Activated CD8-positive, alpha-beta memory T cell treated with anti-CD3 and anti-CD28 coated beads for 24 hours (primary cell): ENCODE data around the gene MAOB.

Experiments
- DNase-seq: peaks from one replicate; pipeline ENCODE4 v3.0.0-alpha.2; 2020

MAOB gene

DNA sequence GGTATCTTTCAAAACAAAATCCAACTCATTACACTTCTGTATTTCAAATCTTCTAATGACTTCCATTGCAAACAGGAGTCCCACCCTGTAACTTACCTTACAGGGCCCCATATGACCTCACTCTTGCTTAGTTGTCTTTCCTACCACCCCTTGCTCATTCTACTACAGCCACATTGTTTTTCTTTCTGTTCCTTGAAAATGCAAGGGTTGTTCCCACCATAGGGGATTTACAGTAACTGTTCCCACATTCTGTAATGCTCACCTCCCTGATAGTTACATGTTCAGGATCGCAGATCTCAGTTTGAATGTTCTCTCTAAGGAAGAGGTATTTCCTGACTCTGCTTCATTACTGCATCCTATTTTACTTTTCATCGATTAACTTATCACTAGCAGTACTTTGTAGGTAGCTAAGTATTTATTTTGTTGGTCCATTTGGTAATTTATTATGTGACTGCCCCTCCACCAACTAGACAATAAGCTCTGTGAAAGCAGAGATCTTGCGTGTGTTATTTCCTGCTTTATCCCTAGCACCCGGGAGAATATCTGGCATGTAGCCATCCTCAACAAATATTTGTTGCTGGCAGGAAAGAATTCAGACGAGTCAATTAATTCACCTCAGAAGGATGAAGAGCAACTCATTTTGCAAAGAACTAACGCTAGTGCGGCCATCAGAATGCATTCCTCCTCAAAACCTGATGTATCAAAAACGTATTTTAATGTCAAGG, 21.4 kb downstream of the MAOB start:
- DNase-seq: no peak

DNA sequence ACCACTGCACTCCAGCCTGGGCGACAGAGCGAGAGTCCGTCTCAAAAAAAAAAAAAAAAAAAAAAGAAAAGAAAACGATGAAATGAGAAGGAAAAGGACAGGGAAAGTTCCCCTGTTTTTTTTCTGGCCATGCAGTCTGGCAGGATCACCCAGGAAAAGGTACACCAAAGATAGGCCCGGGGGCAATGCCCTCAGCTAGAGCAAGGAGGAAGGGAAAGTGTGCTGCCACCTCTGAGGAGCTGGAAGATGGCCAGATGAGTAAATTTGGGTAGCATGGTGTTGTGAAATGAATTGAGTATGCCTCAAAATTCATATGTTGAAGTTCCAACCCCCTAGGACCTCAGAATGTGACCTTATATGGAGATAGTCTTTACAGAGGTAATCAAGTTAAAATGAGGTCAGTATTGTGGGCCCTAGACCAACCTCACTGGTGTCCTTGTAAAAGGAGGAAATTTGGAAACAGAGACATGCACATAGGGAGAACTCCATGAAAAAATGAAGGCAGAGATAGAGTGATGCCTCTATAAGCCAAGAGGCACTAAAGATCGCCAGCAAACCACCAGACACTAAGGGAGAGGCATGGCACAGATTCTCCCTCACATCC, 28.9 kb downstream of the MAOB start:
- DNase-seq: no peak

DNA sequence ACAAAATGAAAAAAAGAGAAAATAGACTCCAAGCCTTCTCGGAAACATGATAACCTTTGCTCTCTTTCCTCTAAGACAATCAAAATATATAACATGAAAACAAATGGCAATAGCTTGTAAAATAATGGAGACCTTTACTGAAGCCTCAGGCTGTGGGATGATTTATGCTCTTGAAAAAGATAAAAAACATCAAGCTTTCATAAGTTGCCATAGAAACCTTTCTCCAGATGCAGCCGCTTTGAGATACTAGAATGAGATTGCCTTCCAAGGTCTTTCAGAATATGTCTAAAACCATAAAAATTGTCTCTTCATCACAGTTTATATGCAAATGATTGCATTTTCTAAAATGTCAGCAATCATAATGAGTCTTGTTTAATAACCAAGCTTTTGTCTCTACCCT, 31.6 kb downstream of the MAOB start:
- no peak for DNase-seq

DNA sequence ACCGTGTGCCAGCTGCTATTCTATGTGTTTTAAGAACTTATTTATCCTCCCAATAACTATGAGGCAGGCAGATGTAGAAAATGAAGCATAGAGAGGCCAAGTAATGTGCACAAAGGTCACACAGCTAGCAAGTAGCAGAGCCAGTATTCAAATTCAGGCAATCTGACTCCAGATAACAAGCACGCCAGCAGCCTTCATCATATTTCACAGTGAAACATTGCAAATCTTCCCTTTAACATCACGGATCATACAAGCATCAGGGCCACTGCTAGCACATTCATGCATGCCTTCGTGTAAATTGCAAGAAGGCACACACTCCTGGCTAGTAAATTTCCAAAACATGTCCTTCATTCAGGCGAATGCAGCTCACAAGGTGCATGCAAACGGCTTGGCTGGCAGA, 33.1 kb downstream of the MAOB start:
- DNase-seq: no peak

DNA sequence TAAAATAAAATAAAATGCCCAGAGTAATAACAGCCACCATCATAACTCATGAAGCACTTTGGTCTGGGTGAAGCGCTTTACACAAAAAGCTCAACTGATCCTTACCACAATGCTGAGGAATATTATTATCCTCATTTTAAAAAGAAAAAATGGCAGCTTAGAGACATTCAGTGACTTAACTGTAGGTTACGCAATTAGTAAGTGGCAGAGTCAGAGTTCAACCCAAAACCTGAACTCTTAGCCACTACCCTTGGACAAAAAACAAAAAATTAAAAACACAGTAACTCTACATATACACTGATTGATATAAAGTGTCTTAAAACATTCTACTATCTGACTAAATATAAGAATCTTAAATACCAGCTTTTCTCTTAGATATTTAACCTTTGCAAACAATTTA, 34.9 kb downstream of the MAOB start:
- DNase-seq: no peak

DNA sequence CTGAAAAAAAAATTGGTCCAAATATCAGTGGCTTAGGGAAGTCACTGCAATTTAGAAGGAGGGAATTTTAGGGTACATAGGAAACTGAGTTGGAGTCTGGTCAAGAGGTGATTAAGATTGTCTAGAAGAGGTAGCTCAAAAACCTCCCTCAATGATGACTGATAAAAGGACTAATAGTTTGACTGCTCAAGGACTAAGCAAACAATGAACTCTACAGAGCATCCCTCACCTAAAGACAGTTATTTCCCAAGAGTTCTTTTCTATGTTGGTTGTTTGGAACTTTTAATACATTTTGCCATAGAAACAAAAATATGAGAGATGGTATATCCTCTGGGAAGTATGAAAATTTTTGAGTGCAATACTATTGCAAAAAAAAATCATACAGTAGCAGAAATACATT, 35.7 kb downstream of the MAOB start:
- DNase-seq: no peak

DNA sequence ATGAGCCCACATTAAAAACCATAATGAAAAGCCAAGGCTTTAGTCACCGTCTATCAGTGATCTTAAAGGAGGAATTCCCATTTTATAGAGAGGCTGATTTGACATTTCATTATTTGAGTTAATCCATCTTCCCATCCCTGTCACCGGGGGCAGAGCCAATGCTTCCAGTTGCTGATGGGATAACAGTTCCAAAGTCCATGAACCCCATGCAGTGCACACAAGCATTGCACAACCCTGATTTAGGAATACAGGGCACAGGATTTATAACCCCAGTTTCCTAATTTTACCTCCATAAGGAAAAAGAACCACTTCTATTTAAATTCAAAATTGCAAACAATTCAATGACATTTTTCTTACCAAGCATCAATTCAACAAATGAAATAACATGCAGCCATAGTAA, 36.5 kb downstream of the MAOB start:
- no peak for DNase-seq

DNA sequence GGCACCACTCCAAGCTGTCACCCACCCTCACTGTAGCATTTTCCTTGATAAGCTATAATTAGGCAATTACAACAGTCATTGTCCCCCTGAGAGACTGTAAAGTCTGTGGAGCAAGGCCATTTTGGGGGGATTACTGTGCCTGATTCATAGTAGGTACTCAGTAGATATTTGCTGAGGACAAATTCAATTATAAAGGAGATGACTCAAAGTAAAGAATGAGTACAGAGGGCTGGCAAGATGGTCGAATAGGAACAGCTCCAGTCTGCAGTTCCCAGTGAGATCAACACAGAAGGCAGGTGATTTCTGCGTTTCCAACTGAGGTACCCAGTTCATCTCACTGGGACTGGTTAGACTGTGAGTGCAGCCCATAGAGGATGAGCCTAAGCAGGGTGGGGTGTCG, 42.0 kb downstream of the MAOB start:
- no peak for DNase-seq

DNA sequence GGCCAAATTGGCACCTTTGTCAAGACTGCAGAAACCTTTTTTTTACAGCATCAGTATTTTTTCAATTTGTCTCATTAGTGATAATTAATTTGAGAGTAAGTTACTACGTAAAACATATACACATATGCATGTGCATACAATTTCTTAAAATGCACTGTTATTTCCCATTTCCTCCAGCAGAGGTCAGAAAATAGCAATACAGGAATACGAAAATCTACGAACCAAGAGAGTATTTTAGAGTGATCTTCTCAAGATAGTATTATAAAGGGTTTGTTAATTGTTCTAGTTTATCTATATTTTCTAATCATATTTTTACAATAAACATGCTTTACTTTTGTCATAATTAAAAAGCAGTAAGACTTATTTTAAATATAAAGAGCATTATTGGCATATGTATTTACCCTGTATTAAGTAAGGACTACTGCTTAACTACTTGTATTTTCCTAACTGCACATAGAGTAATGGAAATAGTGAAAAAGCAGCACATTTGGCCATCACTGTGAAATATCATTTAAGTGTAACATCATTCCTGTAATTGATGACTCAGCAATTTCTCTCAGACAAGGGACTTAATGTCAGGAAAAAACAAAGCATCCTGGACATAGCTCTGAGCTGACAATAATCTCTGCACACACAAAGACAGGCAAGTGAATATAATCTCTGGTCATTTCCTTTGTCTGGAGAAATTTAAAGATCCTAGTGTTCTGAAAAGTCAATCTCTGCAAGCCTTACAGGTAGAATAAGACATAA, 45.6 kb downstream of the MAOB start:
- no peak for DNase-seq

DNA sequence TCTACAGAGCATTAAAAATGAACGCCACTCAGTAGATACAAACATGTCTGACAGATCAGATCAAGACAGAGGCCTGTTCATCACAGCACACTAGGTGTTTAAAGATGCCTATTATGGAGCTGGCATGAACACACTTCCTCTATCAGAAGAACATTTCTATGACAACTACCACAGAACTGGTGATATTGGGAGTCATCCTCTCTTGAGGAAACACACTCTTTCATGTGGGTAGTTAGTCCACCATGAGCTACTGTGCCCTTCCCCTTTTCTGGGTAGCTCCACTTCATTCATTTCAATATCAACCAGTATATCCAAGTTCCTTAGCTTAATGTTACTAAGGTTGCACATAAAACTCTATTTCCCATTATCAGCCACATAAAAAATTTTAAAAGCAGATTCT, 46.7 kb downstream of the MAOB start:
- DNase-seq: no peak

DNA sequence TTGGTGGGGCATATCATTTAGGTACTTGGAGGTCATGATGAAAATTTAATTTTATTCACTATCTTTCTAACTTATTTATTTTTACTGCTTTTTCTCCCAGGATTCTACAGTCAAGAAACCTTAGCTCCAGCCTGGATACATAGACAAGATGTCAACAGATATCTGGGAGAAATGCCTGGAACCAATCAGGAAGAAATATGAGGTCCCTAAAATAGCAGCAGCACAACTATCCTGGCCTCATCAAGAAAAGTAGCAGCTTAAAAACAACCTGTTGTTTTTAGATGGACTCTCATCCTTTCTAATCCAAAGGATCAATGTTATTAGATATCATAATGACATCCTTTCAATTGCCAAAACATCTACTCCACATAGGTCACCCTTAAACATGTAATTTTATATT, 54.5 kb downstream of the MAOB start:
- no peak for DNase-seq

DNA sequence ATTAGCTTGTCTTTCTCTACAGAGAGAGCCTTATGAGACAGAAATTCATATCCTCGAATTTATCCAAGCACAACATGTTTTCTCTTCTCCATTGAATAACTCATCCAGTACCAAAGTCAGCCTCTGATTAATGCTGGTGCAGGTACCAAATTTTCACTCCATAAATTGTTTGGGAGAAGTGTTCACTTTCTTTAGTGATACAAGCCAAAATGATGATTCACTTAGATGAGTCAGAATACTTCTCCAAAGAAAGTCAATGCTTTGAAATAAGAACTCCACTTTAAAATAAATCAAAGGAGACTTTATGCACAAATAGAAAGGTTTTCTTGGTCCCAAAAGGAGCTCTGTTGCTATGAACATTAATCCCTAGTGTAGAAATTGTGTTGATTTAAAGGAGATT, 60.2 kb downstream of the MAOB start:
- no peak for DNase-seq

DNA sequence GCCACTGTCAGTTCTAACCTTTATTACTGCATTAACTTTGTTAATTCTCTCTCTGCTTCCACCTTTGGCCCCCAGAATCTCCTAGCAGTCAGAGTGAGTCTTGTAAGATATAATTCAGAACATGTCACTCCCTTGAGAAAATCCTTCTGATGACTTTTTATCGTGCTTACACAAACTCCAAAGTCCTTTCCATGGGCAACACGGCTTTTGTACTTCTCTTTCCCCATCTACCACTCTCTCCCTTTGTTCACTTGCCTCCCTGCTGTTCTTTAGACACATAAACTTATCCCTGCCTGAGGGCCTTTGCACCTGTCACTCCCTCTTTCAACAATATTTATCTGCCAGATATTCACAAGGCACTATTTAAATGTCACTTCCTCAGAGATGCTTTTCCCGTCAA, 64.8 kb downstream of the MAOB start:
- no peak for DNase-seq

DNA sequence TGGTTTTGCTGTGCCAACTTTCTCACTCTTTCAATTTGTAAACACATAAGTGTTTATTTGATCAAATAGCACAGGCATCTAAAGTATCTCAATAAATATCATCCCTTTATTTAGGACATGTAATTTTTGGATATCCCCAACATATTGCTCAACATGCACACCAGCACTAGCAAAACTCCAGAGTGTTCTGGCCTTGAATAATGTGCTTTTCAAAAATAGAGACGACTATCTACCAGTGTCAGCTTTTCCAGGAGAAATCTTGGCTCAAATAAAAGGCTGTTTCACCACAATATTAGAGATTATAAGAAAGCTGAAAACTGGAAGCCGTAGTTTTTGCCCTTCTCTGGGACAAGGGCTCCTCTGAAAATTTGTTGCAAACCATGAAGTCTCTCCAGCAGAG, 67.0 kb downstream of the MAOB start:
- DNase-seq: no peak

DNA sequence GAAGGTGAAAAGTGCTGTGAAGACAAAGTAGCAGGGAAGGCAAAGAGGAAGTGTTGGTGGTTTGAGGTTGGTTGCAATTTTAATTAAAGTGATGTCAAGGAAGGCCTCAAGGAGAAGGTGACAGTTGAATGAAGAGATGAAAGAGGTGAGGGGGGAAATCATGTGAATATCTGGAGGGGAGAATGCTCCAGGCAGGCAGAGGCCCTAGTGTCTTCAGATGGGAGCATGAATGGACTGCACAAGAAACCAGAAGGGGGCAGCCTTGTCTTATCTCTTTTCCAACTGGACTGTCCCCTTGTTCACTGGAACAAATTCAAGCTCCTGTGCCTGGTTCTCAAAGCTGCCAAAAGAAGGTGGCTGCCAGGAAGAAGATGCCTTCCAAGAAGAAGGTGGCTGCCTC, 68.4 kb downstream of the MAOB start:
- no peak for DNase-seq

DNA sequence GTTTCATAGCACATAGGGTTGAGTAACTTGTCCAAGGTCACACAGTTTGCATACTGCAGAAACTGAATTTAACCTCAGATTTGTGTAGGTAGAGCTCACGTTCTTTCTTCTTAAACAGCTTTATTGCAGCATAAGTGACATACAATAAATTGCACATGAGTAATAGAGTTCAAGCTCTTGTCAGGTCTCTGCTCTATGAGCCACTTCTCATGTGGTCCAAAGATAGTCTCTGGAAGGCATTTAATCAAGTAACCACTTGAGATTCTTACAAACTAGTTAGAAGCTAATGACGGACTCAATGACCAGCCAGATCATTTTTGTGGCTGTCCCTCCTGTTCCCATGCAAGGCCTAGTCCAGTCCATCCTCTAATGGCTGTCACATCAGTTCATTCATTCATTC, 68.9 kb downstream of the MAOB start:
- no peak for DNase-seq

DNA sequence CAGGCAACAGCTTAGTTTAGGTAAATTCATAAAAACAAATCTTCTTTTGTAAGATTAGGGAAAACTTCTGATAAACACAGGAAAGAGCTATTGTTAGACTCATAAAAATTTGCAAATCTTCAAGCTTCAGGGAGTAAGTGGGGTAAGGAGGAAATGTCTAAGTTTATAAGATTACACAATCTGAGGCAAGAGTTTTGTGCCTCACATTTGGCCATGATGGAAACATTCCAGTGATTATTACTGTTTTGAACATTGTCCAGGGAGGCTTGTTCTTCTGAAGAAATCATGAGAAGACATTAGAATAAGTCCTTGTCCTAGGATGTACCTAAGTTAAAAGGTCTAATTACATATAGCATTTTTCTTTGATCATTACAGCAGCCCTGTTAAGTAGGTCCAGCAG, 72.8 kb downstream of the MAOB start:
- DNase-seq: no peak

DNA sequence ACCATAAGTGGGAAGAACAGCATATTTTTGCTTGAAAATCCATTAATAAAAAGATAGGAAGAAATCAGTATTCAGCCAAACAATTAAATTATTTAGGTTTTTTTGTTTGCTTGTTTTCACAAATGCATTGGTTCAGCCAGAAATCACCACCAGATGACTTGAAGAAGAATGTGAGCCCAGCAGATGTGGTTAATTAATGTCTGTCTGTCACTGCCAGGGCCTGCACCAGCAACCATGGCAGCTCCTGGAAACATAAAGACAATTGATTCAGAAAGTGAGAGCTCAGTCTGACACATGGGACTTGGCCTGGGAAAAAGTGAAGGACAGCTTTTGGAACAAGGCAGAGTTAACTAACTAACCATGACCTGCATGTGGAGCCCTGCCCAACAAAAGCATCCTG, 74.0 kb downstream of the MAOB start:
- no peak for DNase-seq

DNA sequence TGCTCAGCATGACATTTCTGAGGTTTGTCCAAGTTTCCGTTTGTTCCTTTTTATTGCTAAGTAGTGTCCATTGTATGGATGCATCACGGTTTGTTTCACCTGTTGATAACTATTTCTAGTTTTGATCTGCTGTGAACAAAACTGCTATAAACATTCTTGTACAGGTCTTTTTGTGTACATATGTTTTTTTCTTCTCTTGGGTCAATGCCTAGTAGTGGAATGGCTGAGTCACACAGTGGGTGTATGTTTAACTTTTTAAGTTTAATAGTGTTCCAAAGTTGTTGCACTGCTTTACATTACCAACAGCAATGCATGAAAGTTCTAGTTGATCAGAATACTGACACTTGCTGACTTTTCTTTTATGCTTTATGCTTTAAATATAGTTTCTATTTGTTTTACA, 76.7 kb downstream of the MAOB start:
- no peak for DNase-seq

DNA sequence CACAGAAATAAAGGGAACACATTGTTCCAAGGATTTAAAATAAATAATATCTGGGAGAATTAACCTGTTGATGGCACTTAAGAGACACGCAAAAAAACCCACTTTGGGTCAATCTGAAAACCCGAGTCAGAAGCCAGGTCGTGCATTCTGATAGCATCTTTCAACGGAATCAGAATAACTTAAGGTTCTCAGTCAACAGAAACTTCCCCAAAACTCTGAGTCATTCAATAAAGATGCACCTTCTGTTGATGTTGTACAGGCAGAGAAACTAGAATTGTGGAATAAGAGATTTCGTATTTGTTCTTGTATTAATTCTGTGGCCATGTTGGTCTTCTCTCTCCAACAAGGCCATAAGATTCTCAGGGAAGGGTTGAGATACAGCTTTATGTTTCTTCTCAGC, 78.2 kb downstream of the MAOB start:
- no peak for DNase-seq

DNA sequence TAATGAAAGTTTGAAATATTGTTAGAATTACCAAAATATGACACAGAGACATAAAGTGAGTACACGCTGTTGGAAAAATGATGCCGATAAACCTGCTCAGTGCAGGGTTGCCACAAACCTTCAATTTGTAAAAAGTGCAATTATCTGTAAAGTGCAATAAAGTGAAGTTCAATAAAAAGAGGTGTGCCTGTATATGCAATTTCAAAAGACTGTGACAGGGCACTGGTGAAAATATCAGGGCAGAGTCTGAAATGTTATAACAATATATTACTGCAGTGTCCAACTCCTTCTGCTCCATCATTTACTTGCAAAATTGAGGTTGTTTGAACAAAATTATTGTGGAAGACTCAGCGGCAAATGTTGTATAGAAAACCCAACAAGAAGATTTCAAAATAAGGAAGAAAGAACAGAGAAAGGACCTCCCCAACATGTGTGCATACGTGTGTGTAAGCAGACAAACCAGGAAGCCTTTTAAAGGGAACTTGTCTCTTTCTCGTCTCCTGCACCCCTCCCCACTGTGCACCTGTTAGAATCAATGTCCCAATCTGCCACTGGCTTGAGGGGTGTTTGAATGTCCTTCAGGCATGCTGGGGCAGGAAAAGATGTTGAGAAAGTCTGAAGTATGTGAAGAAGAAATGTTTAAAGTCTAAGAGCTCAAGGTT, 96.2 kb downstream of the MAOB start:
- DNase-seq: no peak

DNA sequence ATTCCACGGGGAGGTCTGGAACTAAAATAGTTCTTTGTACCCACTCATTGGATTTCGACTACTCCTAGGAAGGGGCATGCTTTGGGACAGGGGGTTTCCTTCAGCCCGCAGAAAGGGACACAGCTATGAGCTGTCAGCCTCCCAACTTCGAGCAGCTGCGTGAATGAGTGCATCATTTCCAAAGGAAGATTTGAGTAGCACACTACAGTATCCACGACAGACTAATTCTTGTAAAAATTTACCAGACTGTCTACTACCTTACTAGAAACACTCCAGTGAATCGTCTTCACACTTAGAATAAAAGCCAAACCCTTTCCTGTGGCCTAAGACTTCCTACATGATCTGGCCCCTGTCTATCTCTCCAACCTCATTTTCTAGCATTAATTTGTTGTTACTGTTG, 124.2 kb downstream of the MAOB start:
- DNase-seq: no peak

DNA sequence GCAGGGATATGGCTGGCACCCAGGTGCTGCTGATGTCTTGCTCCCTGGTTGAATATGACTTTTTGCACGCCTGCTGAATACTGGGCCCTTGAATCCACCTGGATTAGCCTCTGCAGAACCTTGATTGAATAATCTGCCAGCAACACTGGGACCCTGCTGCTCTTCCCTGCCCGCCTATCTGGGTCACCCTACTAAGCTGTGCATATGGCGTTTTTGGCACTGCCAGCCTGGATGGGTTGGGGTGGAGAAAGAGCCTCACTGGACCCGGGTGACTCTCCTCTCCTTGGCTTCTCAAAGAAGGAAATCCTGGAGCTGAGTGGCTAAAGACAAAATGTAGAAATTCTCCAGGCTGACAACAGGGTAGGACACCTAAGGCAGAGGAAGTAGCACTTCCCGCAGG, 126.2 kb downstream of the MAOB start:
- DNase-seq: no peak

DNA sequence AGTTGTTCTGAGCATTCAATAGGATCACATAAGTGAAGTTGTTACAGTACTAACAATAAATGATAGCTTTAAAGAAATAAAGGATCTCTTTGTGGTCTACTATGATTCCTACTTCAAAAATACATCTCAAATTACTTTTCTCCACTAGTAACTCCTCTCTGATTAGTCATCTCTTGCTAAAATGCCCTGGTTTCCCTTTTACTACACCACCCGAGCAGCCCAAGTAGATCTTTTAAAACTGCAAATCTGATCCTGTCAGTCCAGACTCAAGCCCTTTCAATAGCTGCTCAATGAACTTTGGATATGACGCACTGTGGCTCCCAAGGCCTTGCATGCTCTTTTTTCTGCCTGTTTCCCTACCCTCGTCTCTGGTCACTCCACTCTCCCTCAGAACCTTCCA, 128.6 kb downstream of the MAOB start:
- no peak for DNase-seq
